Measurements from ENCODE around the gene DIP2B.
A peak's percentile ranks its signal among the peaks of the same experiment; 100 is the strongest.
"Not testable (repeated sequence)": the region's sequence is repeated elsewhere in the genome, so short reads cannot be mapped to it uniquely, and the experiment has no call there.

The DIP2B gene

DNA sequence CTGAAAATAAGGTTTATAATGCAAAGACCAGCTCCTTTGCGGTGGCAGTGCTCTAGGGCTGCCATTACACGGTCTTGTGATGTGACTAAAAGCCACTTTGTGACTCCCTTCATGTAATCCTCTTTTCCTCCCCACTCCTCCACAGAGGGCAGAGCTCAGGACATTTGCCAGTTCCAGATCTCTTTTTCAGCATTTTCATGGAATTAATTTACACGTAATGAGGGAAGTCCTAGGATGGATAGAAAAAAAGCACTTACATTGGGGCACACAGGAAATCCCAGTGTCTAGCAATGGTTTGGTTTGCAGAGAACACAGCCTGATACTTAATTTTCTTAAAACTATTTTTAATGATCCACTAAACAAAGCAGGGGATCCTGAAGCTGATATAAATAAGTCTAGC is 241.6 kb downstream of the DIP2B start:
- DNase-seq, result no peak

DNA sequence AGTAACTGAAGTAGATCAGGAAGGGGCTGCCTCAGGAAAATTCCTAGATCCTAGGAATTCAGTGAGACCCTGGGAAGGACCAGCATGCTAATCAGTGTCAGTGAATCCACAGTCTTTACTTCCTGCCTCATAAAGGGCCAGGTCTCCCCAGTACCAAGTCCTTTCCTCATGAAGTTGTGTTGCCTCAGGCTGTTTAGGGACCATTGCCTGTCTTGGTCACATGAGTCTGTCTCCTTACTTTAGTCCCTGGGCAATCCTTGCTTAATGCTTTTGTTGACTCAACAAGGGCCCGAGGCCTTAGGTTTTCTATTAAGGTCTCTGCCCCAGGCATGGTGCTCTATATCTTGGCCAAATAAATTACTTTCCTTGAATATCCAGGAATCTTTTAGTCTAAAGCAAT is 243.0 kb downstream of the DIP2B start:
- DNase-seq, result no peak

- no peak for DNase-seq
Measured at GRCh38 chr12:50749459-50749882, 244.7 kb downstream of the DIP2B start.

GRCh38 chr12:50750366-50750765 is 245.6 kb downstream of the DIP2B start:
- DNase-seq, result no peak

GRCh38 chr12:50751948-50752721 is 247.3 kb downstream of the DIP2B start:
- DNase-seq, result no peak

DNA sequence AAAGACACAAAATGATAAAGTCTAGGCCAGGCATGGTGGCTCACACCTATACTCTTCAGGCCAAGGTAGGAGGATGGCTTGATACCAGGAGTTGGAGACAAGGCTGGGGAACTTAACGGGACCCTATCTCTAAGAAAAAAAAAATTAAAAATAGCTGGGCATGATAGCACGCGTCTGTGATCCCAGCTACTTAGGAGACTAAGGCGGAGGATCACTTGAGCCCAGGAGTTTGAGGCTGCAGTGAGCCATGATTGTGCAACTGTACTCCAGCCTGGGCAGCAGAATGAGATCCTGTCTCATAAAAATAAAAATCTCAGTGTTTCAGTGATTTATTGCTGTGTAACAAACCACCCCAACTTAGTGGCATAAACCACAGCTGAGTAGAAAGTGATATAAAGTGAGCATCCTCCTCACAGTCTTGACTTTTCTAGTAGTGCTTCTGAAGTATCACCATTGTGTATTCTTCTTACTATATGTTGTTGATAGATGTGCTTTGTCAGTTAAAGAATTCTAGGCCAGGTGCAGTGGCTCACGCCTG is 248.5 kb downstream of the DIP2B start:
- no peak for DNase-seq

DNA sequence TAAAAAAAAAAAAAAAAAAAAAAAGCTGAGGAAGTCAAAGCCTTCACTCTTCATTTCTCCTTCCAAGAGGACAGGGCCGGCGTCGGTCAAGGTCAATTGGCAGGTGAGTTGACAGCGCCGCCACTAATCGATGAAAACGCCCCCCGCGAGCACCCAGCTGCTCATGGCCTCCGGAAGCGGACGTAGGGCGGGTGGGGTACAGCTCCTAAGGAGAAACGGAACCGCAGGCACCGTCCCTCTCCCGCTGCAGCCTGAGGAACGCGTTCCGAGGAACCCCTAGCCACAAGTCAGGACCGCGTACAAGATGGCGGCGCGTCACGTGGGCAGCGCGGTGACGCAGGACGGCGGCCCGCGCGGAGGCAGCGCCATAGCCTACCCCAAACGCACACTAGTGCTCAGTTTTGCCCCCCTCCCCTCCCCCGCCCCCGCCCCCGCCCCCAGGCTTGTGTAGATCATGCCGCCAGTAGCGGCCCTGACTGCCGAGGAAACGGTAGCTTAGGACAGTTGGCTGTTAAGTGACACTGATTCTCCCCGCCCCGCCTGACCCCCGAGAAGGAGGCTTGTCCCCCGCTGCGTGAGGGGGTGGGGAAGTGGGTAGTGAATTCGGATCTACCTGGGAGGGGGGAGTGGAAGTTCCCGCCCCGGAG is 259.0 kb downstream of the DIP2B start, which contains the start of gene ATF1:
TSS of gene ATF1 (plus strand) at position 463 of the 647 bp plus-strand sequence. CDS start 16,045 bp downstream, outside the sequence.
- DNase-seq, result peak; percentile 88

- peak; percentile 78 for DNase-seq
Measured at GRCh38 chr12:50764286-50765094, 259.7 kb downstream of the DIP2B start.

DNA sequence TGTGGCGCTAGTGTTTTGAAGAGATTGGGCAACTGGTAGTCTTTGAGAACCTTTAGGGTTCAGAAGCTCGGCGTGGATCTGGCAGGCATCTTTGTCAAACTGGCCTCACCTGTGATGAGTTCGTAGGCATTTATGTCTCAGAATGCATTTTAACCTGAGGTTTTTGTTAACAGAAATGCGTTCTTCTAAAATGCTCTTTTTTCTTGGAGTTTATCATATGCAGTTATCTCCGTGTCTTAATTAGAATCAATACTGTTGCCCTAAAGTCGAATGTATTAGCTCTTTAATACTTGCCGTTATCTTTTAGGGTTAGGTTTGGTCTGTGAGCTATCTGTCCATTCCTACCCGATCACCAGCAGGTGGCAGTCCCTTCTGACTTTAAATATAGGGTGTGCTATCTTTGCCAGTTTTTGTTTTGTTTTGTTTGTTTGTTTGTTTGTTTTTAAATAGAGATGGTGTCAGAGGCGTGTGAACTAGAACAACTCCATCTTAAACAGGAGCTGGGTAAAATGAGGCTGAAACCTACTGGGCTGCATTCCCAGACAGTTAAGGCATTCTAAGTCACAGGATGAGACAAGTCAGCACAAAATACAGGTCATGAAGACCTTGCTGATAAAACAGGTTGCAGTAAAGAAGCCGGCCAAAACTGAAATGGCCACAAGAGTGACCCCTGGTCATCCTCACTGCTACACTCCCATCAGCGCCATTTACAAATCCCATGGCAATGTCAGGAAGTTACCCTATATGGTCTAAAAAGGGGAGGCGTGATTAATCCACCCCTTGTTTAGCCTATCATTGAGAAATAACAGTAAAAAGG is 260.5 kb downstream of the DIP2B start:
- peak; percentile 37 for DNase-seq

- DNase-seq, result no peak
Measured at GRCh38 chr12:50768391-50768790, 263.6 kb downstream of the DIP2B start.

DNA sequence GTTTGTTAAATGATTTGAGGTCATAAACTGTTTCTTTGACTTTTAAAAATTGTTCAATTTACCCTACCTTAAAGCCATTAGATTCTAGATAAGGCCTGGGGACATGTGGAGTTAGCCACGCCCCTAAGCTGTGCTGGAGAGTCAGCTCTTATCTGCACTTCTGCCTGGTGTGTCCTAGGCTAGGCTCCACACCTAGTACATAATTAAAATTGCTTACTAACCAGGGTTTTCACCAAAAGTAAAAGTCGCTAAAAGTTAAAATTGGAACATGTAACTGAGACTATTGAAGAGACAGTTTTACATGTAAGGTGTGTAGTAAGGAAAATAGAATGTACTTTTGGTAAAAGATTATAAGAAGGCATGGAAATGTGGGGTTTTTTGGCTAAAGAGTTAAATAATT is 264.0 kb downstream of the DIP2B start:
- DNase-seq, result not testable (repeated sequence)

- DNase-seq, result no peak
Measured at GRCh38 chr12:50771409-50771808, 266.6 kb downstream of the DIP2B start.

- no peak for DNase-seq
Measured at GRCh38 chr12:50772470-50772869, 267.7 kb downstream of the DIP2B start.

GRCh38 chr12:50772877-50773276 is 268.1 kb downstream of the DIP2B start:
- DNase-seq, result no peak

- DNase-seq, result no peak
Measured at GRCh38 chr12:50775251-50775650, 270.5 kb downstream of the DIP2B start.

DNA sequence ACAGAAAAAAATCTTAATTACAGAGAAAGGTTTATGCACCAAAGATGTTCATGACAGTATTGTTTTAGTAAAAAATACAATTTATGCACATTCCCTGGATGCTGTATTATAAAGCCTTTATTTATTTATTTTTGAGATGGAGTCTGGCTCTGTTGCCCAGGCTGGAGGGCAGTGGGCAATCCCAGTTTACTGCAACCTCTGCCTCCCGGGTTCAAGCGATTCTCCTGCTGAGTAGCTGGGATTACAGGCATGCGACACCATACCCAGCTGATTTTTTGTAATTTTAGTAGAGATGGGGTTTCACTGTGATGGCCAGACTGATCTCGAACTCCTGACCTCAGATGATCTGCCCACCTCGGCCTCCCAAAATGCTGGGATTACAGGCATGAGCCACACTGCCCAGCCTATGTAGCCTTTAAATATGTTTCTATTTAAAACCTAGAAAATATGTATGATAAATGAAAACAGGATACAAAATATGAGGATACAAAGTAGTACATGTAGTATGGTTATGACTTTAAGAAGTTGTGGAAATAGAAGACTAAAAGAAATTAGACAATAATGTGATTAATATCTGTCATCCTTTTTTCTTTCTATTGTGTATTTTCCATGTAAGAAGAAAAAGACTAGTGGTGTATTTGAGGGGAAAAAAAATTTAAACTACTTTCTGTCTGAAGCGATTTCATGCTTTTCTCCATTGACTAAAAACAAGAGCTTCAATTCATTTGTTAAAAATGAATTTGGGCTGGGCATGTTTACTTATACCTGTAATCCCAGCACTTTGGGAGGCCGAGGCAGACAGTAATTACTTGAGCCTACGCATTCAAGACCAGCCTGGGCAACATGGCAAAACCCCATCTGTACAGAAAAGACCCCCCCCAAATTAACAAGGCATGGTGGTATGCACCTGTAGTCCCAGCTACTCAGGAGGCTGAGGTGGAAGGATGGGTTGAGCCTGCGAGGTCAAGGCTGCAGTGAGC is 272.3 kb downstream of the DIP2B start:
- DNase-seq, result no peak

- DNase-seq, result no peak
Measured at GRCh38 chr12:50778663-50779590, 274.1 kb downstream of the DIP2B start.

DNA sequence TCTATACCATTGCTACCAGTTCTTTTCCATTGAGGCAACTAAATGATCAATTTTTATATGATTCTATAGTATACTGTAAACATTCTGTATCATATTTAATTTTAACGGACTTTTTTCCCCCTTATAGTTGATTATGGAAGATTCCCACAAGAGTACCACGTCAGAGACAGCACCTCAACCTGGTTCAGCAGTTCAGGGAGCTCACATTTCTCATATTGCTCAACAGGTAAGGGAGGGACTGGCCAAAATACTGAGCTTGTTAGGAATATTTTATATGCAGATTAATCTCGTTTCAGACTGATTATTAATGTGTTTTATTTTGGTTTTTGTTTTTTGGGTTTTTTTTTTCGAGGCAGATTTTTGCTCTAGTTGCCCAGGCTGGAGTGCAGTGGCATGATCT is 275.2 kb downstream of the DIP2B start:
- DNase-seq, result no peak

- no peak for DNase-seq
Measured at GRCh38 chr12:50784501-50784900, 279.7 kb downstream of the DIP2B start.
